ENCODE measurements around the gene GIPC1.
"Not testable (repeated sequence)": the region's sequence is repeated elsewhere in the genome, so short reads cannot be mapped to it uniquely, and the experiment has no call there.

GIPC1 gene

DNA sequence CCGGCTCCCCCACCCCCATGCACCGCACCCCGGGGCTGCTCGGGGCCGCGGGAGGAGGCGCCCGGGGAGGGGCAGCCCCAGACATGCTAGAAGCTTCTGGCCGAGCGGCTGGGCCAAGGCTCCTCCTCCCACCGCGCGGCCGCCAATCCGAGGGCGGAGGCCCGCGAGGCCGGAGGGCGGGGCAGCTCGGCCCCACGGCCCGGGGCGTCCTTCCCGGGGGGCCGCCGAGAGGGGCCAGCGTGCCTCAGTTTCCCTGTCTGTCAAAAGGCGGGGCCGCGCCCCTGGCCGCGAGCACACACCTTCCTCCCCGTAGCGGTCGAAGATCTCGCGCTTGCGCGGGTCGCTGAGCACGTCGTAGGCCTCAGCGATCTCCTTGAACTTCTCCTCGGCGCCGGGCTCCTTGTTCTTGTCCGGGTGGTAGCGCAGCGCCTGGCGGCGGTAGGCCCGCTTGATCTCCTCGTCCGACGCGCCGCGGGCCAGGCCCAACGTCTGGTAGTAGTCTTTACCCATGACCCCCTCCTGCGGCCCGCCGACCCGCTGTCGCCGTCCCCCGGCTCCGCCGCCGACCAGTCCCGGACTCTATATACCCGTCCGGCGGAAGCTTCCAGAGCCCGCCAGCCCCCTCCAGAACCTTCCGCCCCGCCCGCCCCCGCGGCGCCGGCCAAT is 22.0 kb upstream of the GIPC1 start, which contains the start of gene DNAJB1:
Gene DNAJB1 (minus strand): TSS at position 558 of the 666 bp plus-strand sequence. CDS start 48 bp downstream, at position 510.
- DNase-seq (ENCODE audit: low spot score), result peak; percentile 55

DNA sequence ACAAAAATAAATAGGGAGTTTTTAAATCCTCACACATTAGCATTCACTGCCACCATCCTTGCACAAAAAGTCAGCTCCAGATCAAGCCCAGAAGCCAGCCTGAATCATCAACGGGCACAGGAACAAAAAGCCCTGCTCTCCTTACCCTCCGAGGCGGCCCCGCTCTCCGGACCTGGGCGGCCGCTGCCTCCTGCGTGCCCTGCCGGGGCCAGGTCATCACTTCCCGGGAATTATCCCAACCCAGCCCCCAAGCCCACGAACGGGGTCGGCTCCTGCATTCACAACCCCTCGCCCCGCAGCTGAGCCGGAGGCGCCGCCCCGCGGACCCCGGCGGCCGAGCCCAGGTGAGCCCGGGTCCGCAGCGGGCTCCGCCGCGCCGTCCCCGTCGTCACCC is 21.5 kb upstream of the GIPC1 start:
- no peak for DNase-seq (ENCODE audit: low spot score)

DNA sequence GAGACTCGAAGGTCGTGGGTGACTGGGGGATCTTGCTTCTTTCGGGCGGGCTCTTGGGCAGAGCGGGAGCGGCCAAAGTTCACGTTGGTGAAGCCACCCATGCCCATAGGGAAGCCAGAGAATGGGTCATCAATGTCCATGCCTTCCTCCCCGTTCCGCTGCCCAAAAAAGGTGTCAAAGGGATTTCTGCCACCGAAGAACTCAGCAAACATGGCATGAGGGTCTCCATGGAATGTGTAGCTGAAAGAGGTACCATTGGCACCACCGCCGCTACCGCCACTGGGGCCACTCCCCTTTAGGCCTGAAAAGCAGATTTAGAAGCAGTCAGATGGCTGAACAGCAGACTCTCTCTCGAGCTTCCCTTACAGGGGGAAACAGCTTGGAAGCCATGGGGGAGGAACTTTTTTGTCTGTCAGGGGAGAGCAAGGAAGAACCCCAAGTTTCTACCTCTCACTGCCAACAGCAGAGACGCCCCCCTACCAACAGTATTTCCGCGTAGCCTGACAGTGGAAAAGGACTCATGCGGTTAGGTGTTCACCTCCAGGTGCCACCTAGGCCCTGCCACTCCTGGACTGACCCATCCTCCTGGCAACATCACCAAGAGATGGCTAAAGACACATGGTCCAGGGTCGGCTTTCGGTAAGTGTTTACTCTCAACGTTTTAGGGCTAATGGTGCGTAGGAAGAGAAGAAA is 21.0 kb upstream of the GIPC1 start:
- no peak for DNase-seq (ENCODE audit: low spot score)

GRCh38 chr19:14516048-14516534 is 20.2 kb upstream of the GIPC1 start:
- DNase-seq (ENCODE audit: low spot score), result no peak

DNA sequence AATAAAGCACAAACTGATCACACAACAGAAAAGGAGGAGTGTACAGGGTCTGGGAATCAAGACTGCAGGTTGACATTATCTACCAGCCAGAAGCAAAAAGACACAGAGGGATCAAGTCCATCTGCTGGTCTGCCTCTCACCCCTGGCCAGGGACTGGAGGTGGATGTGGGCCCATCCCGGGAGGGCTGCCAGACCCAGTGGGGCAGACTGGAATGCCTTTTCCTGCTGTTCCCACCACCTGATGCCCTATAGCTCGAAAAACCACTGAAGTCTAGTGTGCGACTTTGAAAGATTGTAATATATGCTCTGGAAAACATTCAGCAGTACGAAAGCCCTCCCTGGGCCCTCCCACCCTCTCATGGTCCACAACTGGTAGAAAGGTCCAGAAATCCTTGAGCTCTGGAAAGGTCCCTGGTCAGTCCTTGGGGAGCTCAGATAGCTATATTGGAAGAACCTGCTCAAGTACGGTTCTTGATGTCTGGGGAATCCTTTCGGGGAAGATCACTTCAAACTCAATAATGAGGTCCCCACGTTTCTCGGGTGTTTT is 19.6 kb upstream of the GIPC1 start:
- no peak for DNase-seq (ENCODE audit: low spot score)

GRCh38 chr19:14514215-14514863 is 18.4 kb upstream of the GIPC1 start:
- no peak for DNase-seq (ENCODE audit: low spot score)

- DNase-seq (ENCODE audit: low spot score), result no peak
Observed at GRCh38 chr19:14512406-14512961, 16.6 kb upstream of the GIPC1 start.

GRCh38 chr19:14511229-14511593 is 15.3 kb upstream of the GIPC1 start:
- DNase-seq (ENCODE audit: low spot score), result no peak

DNA sequence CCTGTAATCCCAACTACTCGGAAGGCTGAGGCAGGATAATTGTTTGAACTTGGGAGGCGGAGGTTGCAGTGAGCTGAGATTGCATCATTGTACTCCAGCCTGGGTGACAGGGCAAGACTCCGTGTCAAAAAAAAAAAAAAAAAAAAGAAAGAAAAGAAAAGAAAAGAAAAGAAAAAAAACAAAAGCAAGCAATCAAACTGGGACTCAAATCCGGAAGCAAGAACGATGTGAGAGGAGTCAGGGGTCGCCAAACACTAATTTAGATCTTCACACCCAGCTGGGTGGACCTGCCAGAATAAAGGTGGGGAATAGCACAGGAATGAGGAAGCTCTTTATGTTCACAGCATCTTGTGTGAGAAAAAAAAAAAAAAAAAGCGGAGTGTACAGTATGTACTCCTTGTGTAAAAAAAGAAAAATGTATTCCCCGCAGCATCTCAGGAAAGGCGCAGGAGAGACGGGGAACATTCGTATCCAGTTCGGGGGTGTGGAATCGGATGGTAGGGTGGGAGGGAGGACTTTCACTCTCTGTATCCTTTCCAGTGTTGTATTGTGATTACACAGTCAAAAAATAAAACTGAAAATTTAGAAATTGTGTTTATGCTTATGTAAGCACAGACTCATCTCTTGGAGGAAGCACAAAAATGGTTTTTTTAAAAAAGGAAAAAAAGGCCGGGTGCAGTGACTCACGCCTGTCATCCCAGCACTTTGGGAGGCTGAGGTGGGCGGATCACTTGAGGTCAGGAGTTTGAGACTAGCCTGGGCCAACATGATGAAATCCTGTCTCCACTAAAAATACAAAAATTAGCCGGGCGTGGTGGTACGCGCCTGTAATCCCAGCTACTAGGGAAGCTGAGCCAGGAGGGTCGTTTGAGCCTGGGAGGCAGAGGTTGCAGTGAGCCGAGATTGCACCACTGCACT is 14.6 kb upstream of the GIPC1 start:
- DNase-seq (ENCODE audit: low spot score), result no peak

DNA sequence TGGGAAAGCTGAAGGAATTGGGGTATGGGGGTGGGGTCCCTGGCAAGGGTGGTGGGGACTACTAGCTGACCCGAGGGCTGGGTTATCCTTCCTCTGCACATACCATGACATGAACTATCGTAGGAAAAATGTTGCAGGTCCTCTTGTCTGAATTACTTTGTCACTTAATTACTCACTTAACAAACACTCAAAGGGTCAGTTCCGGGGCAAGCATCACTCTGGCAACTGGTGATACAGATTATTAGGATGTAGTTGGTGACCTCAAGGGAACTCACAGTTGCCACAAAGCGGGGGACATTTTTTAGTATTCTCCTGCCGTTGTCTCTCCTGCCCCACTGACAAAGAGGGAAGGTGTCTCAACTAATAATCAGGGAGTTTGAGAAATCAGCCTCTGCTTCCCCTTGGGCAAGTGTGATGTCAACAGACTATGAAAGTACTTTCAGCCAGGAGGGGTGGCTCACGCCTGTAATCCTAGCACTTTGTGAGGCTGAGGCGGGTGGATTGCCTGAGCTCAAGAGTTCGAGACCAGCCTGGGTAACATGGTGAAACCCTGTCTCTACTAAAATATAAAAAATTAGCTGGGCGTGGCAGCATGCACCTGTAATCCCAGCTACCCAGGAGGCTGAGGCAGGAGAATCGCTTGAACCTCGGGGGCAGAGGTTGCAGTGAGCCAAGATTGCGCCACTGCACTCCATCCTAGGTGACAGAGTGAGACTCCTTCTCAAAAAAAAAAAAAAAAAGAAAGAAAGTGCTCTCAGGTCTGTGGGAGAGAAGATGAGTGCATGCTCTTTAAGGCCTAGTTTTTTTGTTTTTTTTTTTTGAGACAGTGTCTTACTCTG is 12.0 kb upstream of the GIPC1 start:
- DNase-seq (ENCODE audit: low spot score), result peak; percentile 85

GRCh38 chr19:14505488-14506239 is 9.7 kb upstream of the GIPC1 start:
- DNase-seq (ENCODE audit: low spot score), result no peak

DNA sequence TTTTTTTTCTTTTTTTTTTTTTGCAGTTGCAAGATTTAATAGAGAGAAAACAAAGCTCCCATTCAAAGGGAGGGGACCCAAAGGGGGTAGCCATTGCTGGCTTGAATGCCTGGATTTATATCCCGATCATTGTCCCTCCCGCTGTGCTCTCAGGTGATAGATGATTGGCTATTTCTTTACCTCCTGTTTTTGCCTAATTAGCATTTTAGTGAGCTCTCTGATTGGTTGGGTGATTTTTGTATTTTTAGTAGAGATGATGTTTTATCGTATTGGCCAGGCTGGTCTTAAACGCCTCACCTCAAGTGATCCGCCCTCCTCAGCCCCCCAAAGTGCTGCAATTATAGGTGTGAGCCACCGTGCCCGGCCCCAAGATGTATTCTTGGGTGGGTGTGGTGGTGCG is 8.6 kb upstream of the GIPC1 start:
- DNase-seq (ENCODE audit: low spot score), result not testable (repeated sequence)

DNA sequence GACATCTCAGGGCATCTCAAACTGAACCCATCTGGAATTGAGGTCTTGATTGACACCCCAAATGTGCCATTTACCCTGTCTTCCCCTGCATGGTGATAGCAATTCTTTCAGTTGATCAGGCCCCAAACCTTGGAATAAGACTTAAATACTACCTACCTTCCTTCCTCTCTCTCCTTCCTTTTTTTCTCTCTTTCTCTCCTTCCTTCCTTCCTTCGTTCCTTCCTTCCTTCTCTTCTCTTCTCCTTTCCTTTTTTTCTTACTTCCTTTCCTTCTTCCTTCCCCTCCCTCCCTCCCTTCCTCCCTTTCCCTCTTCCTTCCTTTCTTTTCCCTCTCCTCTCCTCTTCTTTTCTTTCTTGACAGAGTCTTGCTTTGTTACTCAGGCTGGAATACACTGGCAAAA is 7.4 kb upstream of the GIPC1 start:
- DNase-seq (ENCODE audit: low spot score), result no peak

GRCh38 chr19:14502334-14503092 is 6.6 kb upstream of the GIPC1 start:
- DNase-seq (ENCODE audit: low spot score), result no peak

DNA sequence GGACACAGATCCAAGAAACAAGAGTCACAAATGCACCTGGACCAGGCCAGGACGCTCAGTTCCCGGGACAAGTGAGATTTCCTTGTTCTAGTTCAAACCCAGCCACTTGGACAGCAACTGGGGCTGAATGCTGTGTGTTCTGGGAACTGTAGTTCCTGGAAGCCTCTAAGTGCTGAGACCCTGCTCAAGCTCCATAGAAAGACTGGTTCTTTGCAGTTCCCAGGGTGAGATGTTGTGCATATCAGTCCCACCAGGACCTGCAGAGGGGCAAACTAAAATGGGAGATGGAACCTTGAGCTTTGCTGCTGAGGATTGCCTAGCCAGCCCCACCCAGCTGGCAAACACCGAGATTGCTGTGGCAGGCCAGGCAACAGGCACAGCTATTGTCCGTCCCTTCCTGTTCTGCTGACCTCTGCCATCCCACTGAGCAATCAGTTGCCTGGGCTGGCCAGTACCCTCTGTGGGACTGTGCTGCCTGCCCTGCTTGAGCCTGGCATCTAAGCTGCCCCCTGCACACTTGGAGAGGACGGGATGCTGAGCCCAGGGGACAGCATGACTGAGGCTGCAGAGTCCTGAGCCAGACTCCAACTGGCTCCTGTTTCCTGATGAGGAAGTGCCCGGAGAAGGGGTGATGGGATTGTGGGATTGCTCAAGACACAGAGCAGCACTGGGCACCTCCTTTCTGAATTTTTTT is 1.4 kb upstream of the GIPC1 start:
- peak; percentile 53 for DNase-seq (ENCODE audit: low spot score)

DNA sequence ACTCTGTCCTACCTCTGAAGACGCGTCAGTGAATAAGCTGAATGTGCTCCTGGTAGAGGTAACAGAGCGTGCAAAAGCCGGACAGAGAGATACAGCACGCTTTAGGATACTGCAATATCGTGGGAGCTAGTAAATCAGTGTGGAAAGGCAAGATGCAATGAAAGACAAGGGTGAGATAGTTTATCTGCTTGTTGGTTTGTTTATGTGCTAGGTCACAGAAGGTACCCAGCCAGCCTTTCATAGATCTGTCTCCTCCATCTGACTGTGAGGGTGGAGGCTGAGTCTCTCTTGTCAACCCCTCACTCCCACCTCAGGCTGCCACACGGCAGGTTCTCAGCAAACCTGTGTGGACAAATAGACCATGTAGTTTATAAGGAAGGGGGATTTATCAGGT is 904 bp upstream of the GIPC1 start:
- DNase-seq (ENCODE audit: low spot score), result no peak

DNA sequence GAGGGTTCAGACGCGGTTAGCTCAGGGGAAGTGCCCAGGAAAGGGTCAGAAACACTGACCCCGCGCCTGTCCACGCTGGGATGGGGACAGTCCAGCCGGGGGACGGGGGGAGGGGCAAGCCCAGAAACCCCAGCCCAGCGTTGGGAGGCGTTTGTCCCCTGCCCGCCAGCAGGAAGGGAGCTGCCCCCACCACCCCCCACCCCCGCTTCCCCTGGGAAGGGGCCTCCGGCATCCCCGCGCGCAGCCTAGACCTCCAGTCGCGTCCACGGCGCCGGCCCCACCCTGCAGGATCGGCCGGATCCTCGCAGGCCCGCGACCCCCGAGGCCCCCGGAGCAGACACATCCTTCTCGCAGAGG is 277 bp downstream of the GIPC1 start:
- no peak for DNase-seq (ENCODE audit: low spot score)

- no peak for DNase-seq (ENCODE audit: low spot score)
Observed at GRCh38 chr19:14494910-14495671, 836 bp downstream of the GIPC1 start.

Measured in kidney capillary endothelial cell (primary cell).